Activated T-cell treated with anti-CD3 and anti-CD28 coated beads, Interleukin-2, amount 50 U/mL, for 1 hour (primary cell): ENCODE results near the gene HELZ.
"Not testable (repeated sequence)": the region's sequence is repeated elsewhere in the genome, so short reads cannot be mapped to it uniquely, and the experiment has no call there.

Experiments
- DNase-seq: peaks from one replicate; pipeline ENCODE4 v3.0.0-alpha.2; 2020

HELZ gene

GRCh38 chr17:67138392-67138791, 106.6 kb downstream of the HELZ start:
- DNase-seq = no peak

- no peak for DNase-seq
These were observed 107.1 kb downstream of the HELZ start for GRCh38 chr17:67137860-67138259.

GRCh38 chr17:67137026-67137370, 108.0 kb downstream of the HELZ start:
- DNase-seq = no peak

- DNase-seq = no peak
These were observed 108.6 kb downstream of the HELZ start for GRCh38 chr17:67136191-67137025.

- DNase-seq = no peak
These were observed 111.8 kb downstream of the HELZ start for GRCh38 chr17:67133161-67133560.

GRCh38 chr17:67132366-67132765, 112.6 kb downstream of the HELZ start:
- DNase-seq = no peak

DNA sequence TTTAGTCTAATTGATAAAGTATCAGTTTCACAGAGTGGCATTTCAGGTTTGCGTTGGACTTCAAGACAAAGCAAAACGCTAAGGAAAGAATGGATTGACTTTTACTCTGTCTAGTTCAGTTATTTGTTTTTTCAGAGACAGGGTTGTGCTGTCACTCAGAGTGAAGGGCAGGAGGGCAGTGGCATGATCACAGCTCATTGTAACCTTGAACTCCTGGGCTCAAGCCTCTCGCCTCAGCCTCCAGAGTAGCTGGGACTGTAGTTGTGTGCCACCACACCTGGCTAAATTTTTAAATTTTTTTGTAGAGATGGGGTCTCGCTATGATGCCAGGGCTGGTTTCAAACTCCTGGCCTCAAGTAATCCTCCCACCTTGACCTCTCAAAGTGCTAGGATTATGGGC, 114.2 kb downstream of the HELZ start:
- DNase-seq = no peak

DNA sequence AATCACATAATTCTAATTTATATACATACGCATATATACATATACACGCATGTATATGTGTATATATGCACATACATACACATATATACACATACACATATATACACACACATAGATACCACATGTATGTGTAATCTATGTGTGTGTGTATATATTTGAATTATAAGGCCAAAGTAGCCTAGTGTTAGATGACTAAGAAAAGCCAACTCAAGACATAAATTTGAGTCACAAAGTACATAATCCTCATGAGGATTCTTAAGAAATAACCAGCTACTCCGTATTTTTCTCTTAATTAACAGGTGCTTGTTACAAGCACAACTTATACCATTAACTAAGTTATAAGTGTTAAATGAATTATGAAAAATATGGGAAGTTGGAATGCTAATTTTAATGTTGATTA, 115.7 kb downstream of the HELZ start:
- DNase-seq = no peak

GRCh38 chr17:67128700-67129099, 116.3 kb downstream of the HELZ start:
- no peak for DNase-seq

DNA sequence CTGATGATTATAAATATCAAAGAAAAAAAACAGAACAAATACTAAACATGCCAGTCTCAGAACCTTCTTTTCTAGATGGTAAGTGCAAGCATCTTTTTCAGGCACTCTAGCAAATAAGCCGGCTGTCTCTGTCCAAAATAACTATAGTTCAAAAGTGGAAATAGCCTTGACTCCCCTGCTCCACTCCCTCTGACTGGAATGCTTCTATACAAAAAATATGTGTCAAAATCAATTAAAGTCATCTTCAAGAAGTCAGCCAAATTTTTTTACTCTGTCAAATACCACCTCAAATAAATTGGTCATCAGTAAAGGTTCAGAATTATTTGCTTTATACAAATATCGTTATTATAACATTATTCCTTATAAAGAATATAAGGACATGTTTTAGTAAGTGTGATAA, 117.1 kb downstream of the HELZ start:
- no peak for DNase-seq

GRCh38 chr17:67126983-67127382, 118.0 kb downstream of the HELZ start:
- no peak for DNase-seq

DNA sequence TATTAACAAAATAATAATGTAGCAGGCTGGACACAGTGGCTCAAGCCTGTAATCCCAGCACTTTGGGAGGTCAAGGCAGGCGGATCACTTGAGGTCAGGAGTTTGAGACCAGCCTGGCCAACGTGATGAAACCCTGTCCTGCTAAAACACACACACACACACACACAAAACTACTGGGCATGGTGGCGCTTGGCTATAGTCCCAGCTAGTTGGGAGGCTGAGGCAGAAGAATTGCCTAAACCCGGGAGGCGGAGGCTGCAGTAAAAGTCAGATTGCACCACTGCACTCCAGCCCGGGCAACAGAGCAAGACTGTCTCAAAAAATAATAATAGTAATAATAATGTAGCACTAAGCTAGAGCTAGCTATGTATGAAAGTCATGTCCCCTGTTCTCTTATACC, 118.5 kb downstream of the HELZ start:
- not testable (repeated sequence) for DNase-seq

- no peak for DNase-seq
These were observed 119.1 kb downstream of the HELZ start for GRCh38 chr17:67125924-67126323.

GRCh38 chr17:67125417-67125816, 119.6 kb downstream of the HELZ start:
- DNase-seq = no peak

DNA sequence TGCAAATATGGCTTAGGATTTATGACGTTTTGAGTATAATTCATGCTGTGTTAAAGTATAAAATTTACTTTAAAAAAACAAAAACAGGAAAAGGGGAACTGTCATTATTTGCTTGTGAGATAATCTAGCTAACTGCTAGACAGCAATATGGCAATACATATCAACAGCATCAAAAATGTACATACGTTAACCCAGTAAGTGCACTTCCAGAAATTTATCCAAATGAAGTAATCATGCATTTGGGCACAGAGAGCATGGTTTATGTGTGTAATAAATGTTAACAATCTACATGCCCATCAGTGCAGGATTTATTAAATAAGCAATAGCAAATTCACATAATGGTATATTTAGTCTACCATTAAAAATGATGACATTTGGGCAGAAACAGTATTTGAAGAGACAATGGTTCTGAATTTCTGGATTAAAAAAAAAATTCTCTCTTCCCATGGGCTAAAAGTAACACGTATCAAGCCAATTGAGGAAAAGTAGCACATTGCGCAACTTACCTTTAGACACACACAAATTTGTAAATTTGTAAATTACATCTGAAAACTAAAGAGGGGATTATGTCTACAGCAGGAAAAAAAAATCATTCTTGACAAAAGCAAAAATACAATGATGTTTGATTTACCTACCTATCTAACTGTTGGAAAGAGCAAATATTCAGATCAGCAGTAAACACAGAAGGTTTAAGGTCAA, 120.4 kb downstream of the HELZ start:
- no peak for DNase-seq

GRCh38 chr17:67123699-67124098, 121.3 kb downstream of the HELZ start:
- DNase-seq = no peak

GRCh38 chr17:67121316-67121891, 123.6 kb downstream of the HELZ start:
- no peak for DNase-seq

DNA sequence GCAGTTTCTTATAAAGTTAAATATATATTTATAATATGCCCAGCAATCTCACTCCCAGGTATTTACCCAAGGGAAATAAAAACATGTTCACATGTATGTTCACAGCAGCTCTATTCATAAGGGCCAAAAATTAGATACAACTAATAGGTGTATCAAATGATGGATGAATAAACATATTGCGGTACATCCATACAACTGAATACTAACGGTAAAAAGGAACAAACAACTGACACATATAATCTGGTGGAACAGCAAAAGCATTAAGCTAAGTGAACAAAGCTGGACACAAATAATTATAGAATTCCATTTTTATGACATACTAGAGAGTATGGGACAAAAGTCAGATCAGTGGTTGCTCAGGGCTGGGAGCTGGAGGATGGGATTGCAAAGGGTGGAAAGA, 125.9 kb downstream of the HELZ start:
- no peak for DNase-seq

GRCh38 chr17:67116045-67116575, 128.9 kb downstream of the HELZ start:
- DNase-seq = no peak

- no peak for DNase-seq
These were observed 129.6 kb downstream of the HELZ start for GRCh38 chr17:67115401-67115800.

DNA sequence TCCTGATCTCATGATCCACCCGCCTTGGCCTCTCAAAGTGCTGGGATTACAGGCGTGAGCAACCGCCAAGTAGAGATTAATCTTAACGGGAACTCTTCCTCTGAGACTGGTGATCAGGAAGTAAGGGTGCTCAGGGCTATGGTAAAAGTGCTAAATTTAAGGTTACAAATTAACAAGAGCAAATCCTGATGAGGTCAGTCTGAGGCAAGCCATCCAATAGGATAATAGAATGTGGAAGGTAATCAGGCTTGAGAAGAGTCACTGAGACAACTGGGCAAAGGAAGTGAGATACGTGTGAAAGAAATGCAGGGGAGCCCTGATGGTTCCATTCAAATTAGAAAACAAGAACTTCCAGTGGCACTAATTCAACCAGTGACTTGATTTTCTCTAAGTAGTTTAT, 131.5 kb downstream of the HELZ start:
- no peak for DNase-seq

DNA sequence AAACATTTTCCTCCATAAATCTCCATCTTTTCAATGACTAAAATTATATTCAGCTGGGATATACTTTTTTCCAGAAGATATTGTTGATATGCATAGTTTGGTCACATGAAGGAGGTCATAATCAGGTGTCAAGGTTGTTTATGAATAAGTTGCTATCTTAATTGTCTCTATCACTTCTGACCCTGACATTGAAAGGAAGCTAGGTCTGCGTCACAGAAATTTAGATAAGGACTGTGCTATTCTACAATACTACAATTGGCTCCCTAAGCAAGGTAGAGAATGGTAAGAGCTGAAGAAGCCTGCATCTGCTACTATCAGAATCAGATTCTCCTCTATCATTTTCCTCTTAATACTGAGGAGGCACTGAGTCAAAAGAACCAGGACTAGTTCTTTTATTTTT, 133.2 kb downstream of the HELZ start:
- DNase-seq = no peak

DNA sequence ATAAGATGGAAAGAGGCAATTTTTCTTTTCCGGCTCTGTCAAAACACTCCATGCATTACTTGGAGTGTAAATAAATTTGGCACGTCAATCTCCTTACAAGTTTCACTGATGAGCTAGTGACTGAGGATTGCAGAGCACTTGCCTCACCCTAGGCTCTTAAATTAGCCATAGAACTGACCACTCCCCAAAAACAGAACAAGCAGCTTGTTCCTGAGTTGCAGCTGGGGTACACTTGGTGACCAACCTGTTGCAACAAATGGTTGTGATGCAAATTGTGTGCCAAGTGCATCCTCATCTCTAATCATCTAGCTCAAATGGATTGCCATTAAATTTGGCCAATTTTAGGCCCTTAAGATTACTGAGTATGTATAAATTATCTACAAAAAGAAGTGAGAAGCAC, 133.7 kb downstream of the HELZ start:
- no peak for DNase-seq

- no peak for DNase-seq
These were observed 134.4 kb downstream of the HELZ start for GRCh38 chr17:67110619-67111018.
